COR-L47 (cell line): Measurements from ENCODE around the gene GAMT.
"Not testable (repeated sequence)": the region's sequence is repeated elsewhere in the genome, so short reads cannot be mapped to it uniquely, and the experiment has no call there.

ENCODE experiments used
- DNase-seq: peaks from one replicate; lab custom pipeline; 2025; lab: John Stamatoyannopoulos, UW

Gene GAMT

GRCh38 chr19:1433119-1434039, 32.0 kb upstream of the GAMT start:
- DNase-seq = no peak

- no peak for DNase-seq
These were observed 31.2 kb upstream of the GAMT start for GRCh38 chr19:1432507-1432887.

DNA sequence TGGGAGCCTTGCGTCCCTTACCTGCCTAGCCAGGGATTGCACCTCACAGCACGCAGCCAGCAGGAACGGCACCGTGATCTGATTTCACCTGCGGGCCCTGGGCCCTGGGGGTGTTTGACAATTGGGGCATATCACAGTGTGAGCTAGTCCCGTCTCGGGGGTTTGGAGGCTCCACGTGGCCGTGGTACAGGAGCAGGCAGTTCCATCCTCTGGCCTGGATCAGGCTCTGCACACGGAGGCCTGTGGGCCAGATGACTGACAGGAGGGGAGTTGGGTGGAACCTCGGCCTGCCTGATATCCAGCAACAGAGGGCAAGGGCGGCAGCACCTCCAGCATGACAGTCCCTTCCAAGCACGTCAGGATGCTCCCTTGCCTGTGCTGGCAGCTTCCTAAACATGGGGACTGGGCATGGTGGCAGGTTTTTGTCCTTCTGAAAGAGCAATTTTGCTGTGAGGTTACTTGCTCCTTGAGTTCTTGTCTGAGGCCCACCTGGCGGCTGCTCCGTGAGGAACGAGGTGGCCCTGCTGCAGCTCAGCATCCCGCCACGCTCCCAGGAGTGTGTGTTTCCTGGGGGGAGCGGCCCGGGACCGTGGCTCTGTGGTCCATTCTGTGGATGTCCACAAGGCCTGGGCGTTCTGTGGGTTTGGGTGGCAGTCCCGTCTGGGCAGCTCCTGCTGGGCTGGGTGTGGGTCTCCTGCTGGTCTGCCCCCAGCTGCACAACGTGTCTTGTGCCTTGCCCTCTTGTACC, 30.6 kb upstream of the GAMT start:
- no peak for DNase-seq

DNA sequence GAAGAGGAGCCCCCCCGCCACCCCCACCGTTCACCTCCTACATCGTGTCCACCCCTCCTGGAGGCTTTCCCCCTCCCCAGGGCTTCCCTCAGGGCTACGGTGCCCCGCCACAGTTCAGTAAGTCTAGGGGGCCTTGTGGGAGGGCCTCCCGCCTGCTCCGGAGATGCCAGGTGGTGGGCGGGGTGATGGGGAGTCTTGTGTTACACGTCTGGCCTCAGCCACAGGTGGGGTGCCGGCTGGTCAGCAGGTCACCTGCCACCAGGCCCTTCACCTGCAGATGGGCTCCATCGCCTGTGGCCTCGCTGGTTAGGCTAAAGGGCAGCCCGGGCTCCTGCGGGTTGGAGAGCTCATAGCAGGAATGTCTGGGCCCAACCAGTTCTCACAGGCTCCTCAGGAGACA, 28.9 kb upstream of the GAMT start:
- DNase-seq = no peak

DNA sequence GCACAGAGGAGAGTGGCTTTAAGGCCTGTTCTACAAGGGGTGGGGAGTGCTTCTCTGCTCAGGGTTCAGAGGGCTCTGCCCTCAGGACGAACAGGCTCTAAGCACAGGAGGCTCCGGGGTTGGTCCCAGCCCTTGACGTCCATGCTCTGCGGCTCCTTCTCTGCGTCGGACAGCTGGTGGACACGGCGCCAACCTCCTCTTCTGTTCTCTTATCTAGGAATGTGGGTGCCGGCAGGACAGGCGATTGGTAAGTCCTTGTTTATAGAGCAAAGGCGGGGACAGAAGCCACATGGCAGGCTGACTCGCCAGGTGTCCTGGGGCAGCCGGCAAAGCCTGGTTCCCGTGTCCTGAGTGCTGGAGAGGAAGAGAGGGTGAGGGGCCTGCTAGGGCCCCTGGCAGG, 28.4 kb upstream of the GAMT start:
- no peak for DNase-seq

DNA sequence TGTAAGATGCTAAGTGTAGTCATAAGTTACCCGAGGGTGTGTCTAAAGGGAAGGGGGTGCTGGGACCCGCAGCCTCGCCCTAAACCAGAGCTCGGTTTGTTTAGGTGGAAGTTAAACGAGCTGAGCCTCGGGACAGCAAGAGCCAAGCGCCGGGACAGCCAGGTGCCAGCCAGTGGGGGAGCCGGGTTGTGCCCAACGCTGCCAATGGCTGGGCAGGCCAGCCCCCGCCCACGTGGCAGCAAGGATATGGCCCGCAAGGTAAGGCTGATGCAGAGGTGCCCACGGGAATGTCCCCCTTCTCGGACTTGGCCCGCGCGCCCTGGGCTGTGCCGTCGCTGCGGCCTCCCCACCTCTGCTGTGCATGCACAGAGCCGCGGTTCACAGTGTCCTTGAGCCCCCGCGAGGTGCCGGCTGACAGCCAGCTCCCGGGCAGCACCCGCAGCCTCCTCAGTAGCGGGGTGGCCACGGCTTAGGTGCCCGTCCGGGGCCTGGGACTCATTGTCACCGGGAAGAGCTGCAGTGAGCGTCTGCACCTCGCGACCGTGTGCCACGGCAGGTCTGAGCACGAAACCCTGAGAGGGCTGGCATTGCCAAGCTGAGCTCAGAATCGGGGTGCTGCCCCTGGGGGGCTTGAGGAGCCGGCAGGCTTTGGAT, 27.5 kb upstream of the GAMT start:
- DNase-seq = no peak

DNA sequence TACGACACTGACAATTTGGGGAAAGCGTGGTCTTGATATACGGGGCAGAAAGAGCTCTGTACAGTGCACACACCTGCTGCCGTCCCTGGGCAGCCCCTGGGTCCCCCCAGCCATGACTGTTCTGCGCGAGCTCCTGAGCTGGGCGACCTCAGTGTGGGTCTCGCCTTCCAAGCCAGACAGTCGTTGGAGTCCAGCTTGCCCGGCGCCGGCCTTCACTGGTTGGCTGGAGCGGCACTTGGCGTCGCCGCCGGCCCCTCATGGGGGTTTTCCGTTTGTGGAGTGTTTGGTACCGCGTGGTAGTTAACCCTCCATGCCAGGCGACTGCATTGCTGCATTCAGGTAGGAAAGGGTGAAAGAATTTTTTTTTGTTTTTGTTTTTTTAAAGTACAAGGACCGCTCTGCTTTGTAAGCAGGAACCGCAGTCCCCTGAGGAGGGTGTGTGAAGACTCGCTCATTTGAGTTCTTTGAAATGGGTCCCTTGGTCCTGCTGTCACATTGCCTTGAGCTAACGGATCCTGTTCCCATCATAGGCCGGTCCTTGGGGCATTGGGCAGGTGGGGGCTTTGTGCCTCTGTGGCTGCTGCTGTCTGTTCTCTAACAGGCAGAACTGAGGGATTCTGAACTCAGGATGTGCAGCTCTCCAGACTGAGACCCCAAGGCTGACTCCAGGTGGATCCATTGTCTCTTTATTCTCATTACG, 26.0 kb upstream of the GAMT start:
- DNase-seq = no peak

DNA sequence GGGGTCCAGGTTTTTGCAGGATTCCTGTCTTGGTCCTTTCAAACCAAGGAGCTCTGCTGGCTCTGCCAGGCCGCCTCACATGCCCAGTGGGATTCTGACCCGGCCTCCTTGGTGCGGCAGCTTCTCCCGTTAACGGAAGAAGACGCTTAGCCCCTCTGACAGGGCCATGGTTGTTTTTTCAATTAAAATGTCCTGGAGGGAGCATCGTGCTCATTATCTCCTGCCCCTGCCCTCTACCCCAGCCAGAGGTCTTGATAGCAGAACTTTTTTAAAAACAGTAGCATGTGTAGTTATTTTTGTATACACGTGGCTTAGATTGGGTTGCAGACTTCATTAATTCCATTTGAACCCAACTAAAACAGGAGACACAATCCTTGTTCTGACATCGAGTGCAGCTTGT, 25.4 kb upstream of the GAMT start:
- DNase-seq = no peak

DNA sequence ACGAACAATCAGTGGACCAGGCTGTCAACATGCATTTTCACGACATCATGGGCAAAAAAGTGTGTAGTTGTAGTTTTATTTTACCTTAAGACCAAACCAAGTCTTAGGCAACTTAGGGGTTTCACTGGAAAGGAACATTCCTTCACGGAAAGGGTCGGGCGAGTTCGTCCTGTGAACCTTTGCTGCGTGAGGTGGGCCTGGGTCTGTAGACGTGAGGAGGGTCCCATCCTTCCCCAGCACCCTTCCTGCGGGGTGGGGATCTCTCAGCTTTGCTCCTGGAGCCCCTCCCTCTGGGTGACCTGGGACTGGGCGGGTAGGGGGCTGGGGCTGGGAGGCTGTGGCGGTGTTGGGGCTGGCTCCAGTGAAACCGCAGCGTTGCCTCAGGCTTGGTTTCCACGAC, 24.6 kb upstream of the GAMT start:
- no peak for DNase-seq

- DNase-seq = no peak
These were observed 23.9 kb upstream of the GAMT start for GRCh38 chr19:1425102-1425837.

GRCh38 chr19:1424192-1424955, 23.0 kb upstream of the GAMT start:
- DNase-seq = no peak

DNA sequence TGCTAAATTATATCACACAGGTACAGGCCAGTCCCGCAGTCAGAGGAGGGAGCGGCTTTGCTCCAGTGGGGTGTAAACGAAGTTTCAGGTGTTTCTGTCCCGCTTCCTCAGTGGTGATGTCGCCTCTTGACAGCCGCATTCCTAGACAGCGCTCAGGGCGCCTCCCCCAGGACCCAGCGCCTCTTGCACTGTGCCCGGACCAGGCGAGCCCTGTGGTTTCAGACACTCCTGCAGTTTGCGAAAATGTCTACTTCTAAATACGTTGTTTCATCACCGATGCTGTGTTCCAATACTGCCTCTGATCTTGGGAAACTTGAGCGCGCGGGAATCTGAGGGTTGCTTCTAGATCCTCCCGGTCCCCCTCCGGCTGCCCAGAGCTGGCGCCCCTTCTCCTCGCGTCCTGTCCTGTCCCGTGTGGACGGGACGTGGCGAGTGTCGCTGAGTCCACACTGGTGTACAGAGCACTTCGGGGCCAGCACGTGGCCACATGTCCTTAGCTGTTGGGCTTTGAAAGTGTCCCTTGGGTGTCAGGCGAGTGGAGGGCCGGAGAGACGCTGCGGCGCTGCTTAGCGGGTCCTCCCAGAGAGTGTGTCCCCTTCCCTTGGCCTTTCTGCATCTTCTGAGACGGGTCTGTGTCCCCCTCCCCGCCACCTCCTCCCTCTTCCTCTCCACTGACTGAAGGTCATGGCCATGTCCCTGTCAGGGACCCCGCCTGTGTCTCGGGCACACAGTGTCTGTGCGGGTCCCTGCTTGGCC, 22.3 kb upstream of the GAMT start:
- no peak for DNase-seq

DNA sequence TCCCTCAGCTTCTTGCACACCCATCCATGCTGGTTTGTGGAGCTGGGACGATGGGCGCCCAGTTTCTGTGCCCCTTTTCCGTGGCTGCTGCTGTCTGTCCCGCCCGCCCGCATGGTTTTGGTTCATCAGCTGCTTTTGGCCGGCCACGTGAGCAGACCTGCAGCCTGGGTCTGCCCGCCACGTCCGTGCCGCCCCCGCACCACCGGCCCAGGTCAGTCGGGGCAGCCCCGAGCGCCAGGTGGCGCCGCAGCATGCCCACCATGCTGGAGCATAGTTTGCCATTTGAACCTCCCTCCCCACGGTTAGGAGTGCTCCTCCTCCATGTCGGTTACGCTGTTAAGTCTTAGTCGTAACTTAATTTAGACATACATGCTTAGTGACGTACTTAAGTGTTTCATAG, 21.6 kb upstream of the GAMT start:
- no peak for DNase-seq

DNA sequence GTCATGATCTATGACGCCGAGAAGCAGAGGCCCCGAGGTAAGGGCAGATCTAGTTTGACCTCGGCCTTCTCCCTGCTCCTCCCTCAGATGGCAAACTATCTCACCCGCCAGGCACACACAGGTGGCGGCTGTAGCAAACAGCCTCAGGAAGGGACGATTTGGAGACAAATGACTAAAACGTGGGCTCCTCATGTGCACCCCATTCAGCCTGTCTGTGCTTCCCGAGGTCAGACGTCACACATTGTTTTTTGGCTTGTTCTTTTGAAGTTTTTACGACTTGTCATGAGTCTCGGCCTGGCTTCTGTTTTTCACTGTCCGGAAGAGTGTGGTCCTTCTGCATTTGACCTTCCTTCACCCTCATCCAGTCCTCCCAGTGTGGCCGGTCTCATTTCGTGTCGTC, 21.0 kb upstream of the GAMT start:
- DNase-seq = no peak

DNA sequence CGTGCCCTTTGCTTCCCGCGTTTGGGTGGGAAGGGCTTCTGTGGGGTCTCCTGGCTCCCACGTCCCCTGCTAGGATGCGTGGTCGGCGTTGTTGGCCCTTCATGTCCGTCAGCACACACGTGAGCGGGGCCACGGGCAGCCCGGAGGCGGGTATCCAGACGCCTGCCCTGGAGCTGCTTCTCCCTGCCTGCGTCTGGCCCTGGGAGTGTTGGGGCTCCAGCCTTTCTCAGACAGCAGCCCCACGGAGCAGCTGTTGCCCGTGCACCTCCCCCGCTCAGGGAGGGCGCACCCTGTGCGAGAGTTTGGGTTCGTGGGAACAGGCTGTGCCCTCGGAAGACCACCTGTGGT, 20.6 kb upstream of the GAMT start:
- DNase-seq = no peak

DNA sequence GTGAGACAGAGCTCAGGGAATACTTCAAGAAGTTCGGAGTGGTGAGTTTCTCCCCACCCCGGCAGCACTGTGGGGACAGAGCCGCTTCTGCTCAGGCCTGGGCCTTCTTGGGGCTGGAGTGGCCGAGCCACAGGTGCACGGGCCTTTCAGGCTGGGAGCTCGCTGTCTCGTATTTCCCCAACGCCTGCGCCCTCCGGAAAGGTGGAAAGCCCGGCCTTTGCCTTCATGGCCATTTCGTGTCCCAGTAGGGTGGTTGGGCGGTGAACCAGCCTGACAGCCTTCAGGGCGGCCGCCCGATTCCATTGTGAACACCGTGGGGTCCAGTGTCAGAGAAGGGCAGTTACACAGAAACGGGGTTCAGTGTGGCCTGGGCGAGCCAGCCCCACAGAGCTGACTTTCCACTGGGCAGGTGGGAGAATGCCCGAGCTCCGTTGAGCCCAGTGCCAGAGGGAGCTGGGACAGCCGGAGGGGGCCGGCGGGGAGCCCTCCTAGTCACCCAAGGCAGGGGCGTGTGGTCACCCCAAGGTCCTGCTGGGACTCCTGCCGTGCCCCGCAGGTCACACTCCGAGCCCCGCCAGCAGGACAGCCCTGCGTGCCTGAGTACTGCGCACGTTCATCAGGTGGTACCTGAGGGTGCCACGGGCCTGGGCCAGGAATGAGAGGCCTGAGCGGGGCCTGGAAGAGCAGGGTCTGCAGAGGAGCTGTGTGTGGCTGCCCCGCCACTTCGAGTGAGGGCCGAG, 20.0 kb upstream of the GAMT start:
- no peak for DNase-seq

DNA sequence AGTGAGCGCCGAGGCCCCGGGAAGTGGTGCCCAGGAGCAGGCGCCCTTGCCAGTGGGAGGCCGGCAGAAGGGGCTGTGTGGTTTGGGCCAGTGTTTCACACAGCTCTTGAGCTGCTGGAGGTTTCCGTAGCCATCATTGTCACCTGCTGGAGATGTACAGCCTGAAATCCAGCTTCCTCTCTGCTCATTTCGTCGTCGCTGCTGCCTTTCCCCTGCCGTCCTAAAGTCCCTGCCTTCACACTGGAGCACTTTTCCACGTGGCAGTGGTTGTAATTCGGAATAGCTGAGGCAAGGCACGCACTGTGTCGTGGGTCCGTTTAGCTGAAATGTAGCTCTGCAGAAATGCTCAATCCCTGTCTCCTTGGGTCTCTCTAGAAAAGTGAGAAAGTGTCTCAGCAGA, 19.2 kb upstream of the GAMT start:
- no peak for DNase-seq

DNA sequence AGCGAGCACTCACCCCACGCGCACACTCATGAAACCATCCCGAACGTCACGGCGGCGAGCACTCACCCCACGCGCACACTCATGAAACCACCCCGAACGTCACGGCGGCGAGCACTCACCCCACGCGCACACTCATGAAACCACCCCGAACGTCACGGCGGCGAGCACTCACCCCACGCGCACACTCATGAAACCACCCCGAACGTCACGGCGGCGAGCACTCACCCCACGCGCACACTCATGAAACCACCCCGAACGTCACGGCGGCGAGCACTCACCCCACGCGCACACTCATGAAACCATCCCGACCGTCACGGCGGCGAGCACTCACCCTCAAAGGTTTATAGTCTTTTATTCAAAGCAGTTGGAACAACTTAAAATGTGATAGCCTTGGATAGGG, 18.7 kb upstream of the GAMT start:
- not testable (repeated sequence) for DNase-seq

DNA sequence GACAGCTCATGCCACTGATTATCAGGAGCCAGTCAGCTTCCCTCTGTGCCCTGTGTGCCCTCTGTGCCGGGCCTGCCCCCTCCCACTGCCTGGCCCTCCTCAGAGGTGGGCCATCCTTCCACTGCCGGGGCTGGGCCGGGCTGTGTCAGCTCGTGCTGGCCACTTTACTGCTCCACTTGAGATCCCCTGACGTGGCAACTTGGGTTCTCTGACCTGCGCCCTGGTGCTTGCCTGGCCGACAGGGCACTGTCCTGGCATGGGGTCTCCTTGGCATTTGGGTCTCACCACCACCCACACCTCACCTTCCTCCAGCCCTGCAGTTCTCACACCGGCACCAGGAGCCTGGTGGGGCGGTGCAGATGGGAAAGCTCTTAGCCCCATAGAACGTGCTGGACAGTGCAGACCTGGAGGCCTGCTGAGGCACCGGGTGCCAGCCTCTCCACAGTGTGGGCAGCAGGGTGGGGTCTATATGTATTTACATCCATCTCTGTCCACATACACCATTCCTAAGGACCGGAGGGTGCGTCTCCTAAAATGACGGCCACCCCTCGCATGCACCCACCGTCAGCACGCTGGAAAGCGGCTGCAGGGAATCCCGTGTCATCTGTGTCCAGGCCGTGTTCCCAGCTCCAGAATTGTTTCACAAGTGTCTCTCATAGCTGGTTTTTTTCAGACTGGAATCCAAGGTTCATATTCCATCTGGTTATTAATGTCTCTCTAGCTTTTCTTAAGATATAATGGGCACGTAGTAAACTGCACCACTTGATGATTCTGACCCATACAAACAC, 17.8 kb upstream of the GAMT start:
- no peak for DNase-seq
